Gastroesophageal sphincter (tissue), 4 donors: ENCODE data around the gene GPR35. TPM values are rescaled to one million over a fixed set of nuclear protein-coding genes. Genes with fewer than 3 reads are reported as not detected.
A peak's percentile ranks its signal among the peaks of the same experiment; 100 is the strongest.
"Not testable (repeated sequence)": the region's sequence is repeated elsewhere in the genome, so short reads cannot be mapped to it uniquely, and the experiment has no call there.

ENCODE experiments used
- ATAC-seq: fragments of 150-250 bp; one replicate; pipeline ENCODE4 v1.9.1; 2016; ENCODE audit warnings: mild to moderate bottlenecking, moderate library complexity
- H3K27ac ChIP-seq, 4 donors: fragments of 200-600 bp; sonication (generic) in 3 of 4; 1 replicate in 3 of 4; 2 replicates in 1 of 4; pipeline ENCODE4 v1.5.1; 2016 to 2019
- H3K27me3 ChIP-seq: fragments of 200-600 bp; sonication (generic); one replicate; pipeline ENCODE4 v1.5.1; 2019
- H3K36me3 ChIP-seq, 2 donors: fragments of 200-600 bp; sonication (generic); one replicate each; pipeline ENCODE4 v1.5.1; 2019; ENCODE audit warnings: control low read depth in 1 of 2
- H3K4me1 ChIP-seq, 3 donors: fragments of 200-600 bp; sonication (generic); 1 replicate in 2 of 3; 2 replicates in 1 of 3; pipeline ENCODE4 v1.5.1; 2016 to 2019; ENCODE audit warnings: control low read depth in 2 of 3
- H3K4me3 ChIP-seq, 2 donors: fragments of 200-600 bp; sonication (generic); one replicate each; pipeline ENCODE4 v1.5.1; 2019; ENCODE audit warnings: mild to moderate bottlenecking in 1 of 2, moderate library complexity in 1 of 2
- H3K9me3 ChIP-seq, 3 donors: fragments of 200-600 bp; sonication (generic); one replicate each; pipeline ENCODE4 v1.5.1; 2017 to 2019; ENCODE audit warnings: control low read depth in 2 of 3
- EP300 ChIP-seq: sonication (generic); formaldehyde crosslinking; IDR thresholded peaks from one replicate; pipeline ENCODE4 v1.6.1; 2017; ENCODE audit warnings: antibody characterized with exemption, mild to moderate bottlenecking
- POLR2A ChIP-seq, 2 donors: fragments of 450-650 bp; IDR thresholded peaks; one replicate each; pipeline ENCODE4 v1.6.1; 2017; ENCODE audit warnings: antibody characterized with exemption in 2 of 2, mild to moderate bottlenecking in 2 of 2, moderate library complexity in 1 of 2
- POLR2AphosphoS5 ChIP-seq: sonication (generic); formaldehyde crosslinking; IDR thresholded peaks from one replicate; pipeline ENCODE4 v1.6.1; 2017; ENCODE audit warnings: antibody characterized with exemption
- WGBS, 2 donors: methylation state at CpG; one replicate each; pipeline ENCODE4 v1.1.5; 2018; ENCODE audit warnings: low coverage in 1 of 2; 5-methylcytosine and 5-hydroxymethylcytosine counted together
- small RNA-seq, 4 donors: library from RNA; depleted of rRNA; stranded (forward); fragments of <200 nt; gene quantifications; one replicate each; pipeline ENCODE3, GENCODE V24; 2016
- total RNA-seq, 4 donors: library from RNA; depleted of rRNA; stranded (reverse); fragments of >200 nt; gene quantifications; one replicate each; pipeline ENCODE4 v1.1.0, GENCODE V29; 2016
- TF ChIP-seq, protein P1 (sequence below), 4 experiments: fragments of 200-600 bp in 2 of 4; fragments of 450-650 bp in 2 of 4; sonication (generic) in 1 of 4; IDR thresholded peaks; one replicate each; pipeline ENCODE4 v1.5.1; 2017 to 2019; ENCODE audit warnings: antibody characterized with exemption in 4 of 4, mild to moderate bottlenecking in 2 of 4, moderate library complexity in 2 of 4

GPR35 gene
- total RNA-seq, 4 donors from 2014 or later: 0.93 to 2.3 (median 1.9) TPM

DNA sequence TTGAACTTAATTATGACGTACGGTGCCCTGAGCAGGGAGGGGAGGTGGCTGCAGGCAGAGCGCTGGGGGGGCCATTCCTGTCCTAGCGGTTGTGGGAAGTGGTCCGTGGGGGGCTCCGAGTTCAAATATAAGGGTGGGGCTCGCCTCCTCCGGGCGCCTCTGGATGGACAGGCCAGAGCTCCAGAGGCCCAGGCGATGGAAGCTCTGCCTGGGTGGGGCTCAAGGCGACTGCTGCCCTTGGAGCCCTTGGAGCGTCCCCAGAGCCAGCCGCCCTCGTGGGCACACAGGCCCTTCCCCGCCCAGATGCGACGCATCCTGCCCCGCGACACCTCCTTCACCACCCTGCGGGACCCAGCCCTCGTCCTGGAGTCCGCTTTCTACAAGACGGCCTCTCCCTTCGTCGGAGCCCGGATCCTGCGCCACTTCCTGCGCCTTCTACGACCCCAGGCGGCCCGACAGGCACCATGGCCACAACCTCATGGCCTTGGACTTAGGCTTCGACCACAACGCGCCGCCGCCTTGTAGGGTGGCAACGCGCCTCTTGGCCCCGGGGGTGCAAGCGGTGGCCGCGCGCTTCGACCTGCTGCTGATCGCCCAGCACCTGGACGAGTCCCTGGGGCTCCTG lies 46.9 kb downstream of the GPR35 start:
- no peak for TF ChIP-seq POLR2AphosphoS5
- no peak for TF ChIP-seq EP300
- no peak for TF ChIP-seq POLR2A (IDR thresholded peaks at IDR 0.05)
- TF ChIP-seq, protein P1, sequence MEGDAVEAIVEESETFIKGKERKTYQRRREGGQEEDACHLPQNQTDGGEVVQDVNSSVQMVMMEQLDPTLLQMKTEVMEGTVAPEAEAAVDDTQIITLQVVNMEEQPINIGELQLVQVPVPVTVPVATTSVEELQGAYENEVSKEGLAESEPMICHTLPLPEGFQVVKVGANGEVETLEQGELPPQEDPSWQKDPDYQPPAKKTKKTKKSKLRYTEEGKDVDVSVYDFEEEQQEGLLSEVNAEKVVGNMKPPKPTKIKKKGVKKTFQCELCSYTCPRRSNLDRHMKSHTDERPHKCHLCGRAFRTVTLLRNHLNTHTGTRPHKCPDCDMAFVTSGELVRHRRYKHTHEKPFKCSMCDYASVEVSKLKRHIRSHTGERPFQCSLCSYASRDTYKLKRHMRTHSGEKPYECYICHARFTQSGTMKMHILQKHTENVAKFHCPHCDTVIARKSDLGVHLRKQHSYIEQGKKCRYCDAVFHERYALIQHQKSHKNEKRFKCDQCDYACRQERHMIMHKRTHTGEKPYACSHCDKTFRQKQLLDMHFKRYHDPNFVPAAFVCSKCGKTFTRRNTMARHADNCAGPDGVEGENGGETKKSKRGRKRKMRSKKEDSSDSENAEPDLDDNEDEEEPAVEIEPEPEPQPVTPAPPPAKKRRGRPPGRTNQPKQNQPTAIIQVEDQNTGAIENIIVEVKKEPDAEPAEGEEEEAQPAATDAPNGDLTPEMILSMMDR (IDR thresholded peaks at IDR 0.05): no peak
- H3K4me3 ChIP-seq: no peak overlapping the region
- H3K27me3 ChIP-seq: peaks cover 46% of the 10 kb centered on the region
- H3K36me3 ChIP-seq: no peaks in the 10 kb centered on the region
- no peak for ATAC-seq
- H3K9me3 ChIP-seq: no peaks in the 10 kb centered on the region
- peaks cover 0 to 7% (median 0%) of the 10 kb centered on the region in 3 donors for H3K4me1 ChIP-seq
- no peak overlapping the region for H3K27ac ChIP-seq
- WGBS, 2 donors: 60 to 76% methylated on average over 2 to 8 of the region's 46 CpGs

DNA sequence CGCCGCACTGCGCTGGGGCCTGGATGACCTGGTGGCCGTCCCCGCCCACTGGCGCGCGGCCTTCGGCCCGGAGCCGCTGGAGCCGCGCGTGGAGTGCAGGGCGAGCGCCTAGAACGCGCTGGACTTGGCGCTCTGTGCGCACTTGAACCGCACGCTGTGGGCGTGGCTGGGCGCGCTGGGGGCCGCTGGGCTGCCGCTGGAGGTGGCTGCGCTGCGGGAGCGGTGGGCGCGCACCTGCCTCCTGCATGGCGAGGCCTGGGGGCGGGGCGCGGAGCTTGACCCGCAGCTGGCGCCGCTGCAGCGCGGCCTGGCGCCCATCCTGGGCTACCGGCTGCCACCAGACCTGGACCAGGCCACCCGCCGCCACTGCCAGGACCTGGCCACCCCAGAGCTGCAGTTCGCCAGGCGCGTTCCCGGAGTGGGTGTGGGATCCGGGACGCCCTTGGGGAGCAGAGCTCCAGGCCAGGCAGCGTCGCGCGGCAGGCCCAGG lies 47.5 kb downstream of the GPR35 start:
- H3K36me3 ChIP-seq: no peaks in the 10 kb centered on the region
- H3K27ac ChIP-seq: no peak overlapping the region
- WGBS, 2 donors: no CpG with 5 or more reads among the region's 55 CpGs
- peaks cover 41% of the 10 kb centered on the region for H3K27me3 ChIP-seq
- no peaks in the 10 kb centered on the region for H3K9me3 ChIP-seq
- ATAC-seq: no peak
- H3K4me1 ChIP-seq: peaks cover 0 to 7% (median 0%) of the 10 kb centered on the region in 3 donors
- H3K4me3 ChIP-seq: no peak overlapping the region
- no peak for TF ChIP-seq POLR2A (IDR thresholded peaks at IDR 0.05)
- TF ChIP-seq, protein P1 (IDR thresholded peaks at IDR 0.05): no peak
- no peak for TF ChIP-seq EP300
- no peak for TF ChIP-seq POLR2AphosphoS5

DNA sequence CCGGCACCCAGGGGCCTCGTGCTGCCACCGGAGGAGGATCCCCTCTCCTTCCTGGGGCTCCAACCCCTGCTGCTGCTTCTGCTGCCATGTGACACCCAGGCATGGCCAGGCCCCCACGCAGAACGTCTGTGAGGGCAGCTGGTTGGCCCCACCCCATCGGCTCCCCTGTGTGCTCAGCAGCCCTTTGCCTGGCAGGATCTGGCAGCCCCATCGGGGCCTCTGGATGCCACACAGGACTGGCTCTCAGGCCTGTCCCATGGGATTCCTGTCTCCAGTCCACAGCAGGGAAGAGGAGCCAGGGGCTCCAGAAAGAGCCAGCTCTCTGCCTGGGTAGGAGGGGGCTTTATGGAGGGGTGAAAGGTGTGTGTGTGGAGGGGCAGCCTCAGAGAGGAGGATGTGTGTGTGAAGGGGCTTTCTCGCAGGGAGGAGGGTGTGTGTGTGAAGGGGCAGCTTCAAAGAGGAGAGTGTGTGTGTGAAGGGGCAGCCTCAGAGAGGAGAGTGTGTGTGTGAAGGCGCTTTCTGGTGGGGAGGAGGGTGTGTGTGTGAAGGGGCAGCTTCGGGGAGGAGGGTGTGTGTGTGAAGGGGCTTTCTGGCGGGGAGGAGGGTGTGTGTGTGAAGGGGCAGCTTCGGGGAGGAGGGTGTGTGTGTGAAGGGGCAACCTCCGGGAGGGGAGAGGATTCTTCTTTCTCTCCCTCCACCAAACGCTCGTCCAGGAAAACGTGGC lies 49.3 kb downstream of the GPR35 start:
- H3K4me3 ChIP-seq, H3K9me3 ChIP-seq, H3K4me1 ChIP-seq, ATAC-seq, H3K36me3 ChIP-seq, H3K27ac ChIP-seq: not testable (repeated sequence)
- H3K27me3 ChIP-seq: peaks cover 41% of the 10 kb centered on the region
- WGBS, 2 donors: 14 to 44% methylated on average over 1 to 3 of the region's 16 CpGs

DNA sequence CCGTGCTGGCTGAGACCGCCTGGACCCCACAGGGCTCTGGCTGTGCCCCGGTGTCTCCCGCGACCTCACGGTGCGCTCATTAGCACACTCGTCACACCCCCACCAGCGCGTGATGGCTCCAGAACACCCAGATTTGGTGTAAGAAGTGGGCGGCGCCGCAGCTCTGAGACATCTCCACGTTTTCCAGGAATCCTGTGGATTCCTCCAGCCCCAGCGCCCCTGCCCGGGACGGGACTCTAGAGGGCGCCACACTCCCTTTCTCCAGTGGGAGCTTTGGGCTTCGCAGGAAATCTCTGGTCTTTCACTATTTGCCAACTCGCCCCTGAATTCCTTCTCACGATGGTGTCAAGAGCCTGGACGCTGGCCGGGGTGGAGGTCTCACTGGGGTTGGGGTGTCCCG lies 50.1 kb downstream of the GPR35 start:
- peaks cover 40% of the 10 kb centered on the region for H3K27me3 ChIP-seq
- not testable (repeated sequence) for H3K4me1 ChIP-seq, H3K36me3 ChIP-seq, H3K4me3 ChIP-seq, H3K9me3 ChIP-seq, H3K27ac ChIP-seq
- peak; percentile 61 for ATAC-seq
- WGBS, 2 donors: no CpG with 5 or more reads among the region's 24 CpGs

DNA sequence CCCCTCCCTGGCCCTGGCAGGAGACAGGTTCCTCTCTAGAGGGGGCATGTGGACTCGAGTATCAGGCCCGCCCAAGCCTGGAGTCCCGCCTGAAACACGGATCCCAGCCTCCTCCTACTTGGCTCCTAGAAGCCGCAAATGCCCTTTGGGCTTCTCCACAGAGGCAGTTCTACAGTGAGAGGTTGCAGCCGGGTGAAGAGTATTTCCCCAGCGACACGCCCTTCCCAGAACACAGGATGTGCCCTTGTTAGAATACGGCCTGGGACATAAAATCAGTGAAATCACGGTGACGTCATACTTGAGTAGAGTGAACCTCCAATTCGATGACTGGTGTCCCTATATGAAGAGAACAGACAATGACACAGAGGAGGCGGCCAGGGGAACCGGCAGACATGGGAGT lies 52.8 kb downstream of the GPR35 start:
- H3K4me3 ChIP-seq: not testable (repeated sequence)
- no CpG with 5 or more reads among the region's 14 CpGs for WGBS, 2 donors

DNA sequence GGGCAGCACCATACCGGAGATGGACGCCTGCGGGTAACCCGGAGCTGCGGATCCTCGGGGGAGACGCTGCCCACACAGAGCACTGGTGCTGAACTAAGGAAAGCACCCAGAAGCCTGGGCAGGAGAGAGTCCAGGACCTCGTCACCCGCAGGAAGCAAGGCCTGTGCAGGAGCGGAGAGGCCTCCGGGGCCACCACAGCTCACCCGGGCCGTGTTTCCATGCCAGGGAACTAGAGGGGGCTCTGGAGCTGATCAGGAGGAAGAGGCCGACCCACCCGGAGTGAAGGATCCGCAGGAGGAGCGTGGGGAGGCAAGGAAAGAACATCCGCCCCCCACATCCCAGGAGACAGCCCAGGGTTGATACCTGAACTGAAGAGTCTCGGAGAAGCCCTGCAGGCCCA lies 53.6 kb downstream of the GPR35 start:
- WGBS, 2 donors: no CpG with 5 or more reads among the region's 19 CpGs
- H3K27me3 ChIP-seq, H3K4me1 ChIP-seq, H3K36me3 ChIP-seq, H3K9me3 ChIP-seq, H3K4me3 ChIP-seq, H3K27ac ChIP-seq, ATAC-seq: not testable (repeated sequence)

More for the DNA sequence above, 52.8 kb downstream of the GPR35 start:
- peaks cover 13% of the 10 kb centered on the region for H3K27me3 ChIP-seq
- not testable (repeated sequence) for H3K4me1 ChIP-seq, H3K9me3 ChIP-seq, H3K27ac ChIP-seq, H3K36me3 ChIP-seq, ATAC-seq

DNA sequence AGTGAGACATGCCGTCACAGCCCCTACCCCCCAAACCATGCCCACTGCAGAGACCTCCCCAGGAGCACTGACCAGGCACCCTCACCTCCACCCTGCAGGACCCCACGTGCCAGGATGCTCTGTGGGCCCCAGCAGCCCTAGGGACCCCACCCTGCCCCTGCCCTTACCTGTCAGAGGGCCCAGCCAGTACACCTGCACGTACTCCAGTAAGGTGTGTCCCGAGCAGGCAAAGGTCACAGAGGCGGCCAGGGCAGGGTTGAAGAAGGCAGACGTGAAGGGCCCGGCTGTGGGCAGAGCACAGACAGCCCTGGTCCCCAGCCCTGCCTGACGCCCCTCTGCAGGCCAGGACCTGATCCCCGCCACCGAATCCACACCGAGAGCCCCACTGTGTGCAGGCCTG lies 54.9 kb downstream of the GPR35 start:
- WGBS, 2 donors: no CpG with 5 or more reads among the region's 11 CpGs
- not testable (repeated sequence) for ATAC-seq

More for the DNA sequence above, 54.9 kb downstream of the GPR35 start:
- not testable (repeated sequence) for H3K4me3 ChIP-seq, H3K27me3 ChIP-seq, H3K9me3 ChIP-seq, H3K27ac ChIP-seq, H3K36me3 ChIP-seq, H3K4me1 ChIP-seq

Small RNAs within 50 kb of the gene (small RNA-seq; reads per million reads assigned to genes)
- 0 reads per million in 4 donors for gene AC011298.3

Other genes starting within 250 kb of the GPR35 start
- 10 to 100 TPM; 22.5 to 73.9 (median 43.3) TPM for gene GPC1, start 189.8 kb upstream of the GPR35 start, total RNA-seq
- 10 to 100 TPM in 1 of 4 donors, 1 to 10 TPM in 3; 7.0 to 12.0 (median 8.9) TPM for gene ANKMY1, start 67.5 kb upstream of the GPR35 start, total RNA-seq
- gene DUSP28, start 65.1 kb upstream of the GPR35 start, total RNA-seq: 1 to 10 TPM; 3.0 to 5.3 (median 4.0) TPM
- gene RNPEPL1, start 57.0 kb upstream of the GPR35 start, total RNA-seq: 100 to 1,000 TPM in 1 of 4 donors, 10 to 100 TPM in 3; 49.1 to 127 (median 55.5) TPM
- gene CAPN10, start 38.7 kb upstream of the GPR35 start, total RNA-seq: 10 to 100 TPM; 19.2 to 34.7 (median 23.2) TPM
- not detected for gene AQP12B, start 57.4 kb downstream of the GPR35 start, total RNA-seq
- gene AQP12A, start 66.4 kb downstream of the GPR35 start, total RNA-seq: not detected
- gene KIF1A, start 194.7 kb downstream of the GPR35 start, total RNA-seq: 1 to 10 TPM in 2 of 4 donors, under 1 TPM in 2; 0.62 to 2.3 (median 1.6) TPM
- gene AGXT, start 243.3 kb downstream of the GPR35 start, total RNA-seq: not detected